HL-60 (cell line): Measurements from ENCODE around the gene MYCL.

ENCODE experiments used
- GABPA ChIP-seq: IDR thresholded peaks from 2 replicates; pipeline ENCODE4 v1.6.1; 2012; ENCODE audit warnings: low read depth
- POLR2AphosphoS5 ChIP-seq: IDR thresholded peaks from 2 replicates; pipeline ENCODE4 v1.6.1; 2012; ENCODE audit warnings: low read depth
- SPI1 ChIP-seq: IDR thresholded peaks from 2 replicates; pipeline ENCODE4 v1.6.1; 2012; ENCODE audit warnings: low read depth, mild to moderate bottlenecking, borderline replicate concordance
- TF ChIP-seq, protein P1 (sequence below): IDR thresholded peaks from one replicate; pipeline ENCODE4 v1.5.1; 2011; ENCODE audit warnings: low read length, control low read depth, inconsistent platforms; ENCODE audit not compliant: insufficient read depth
- TF ChIP-seq, protein P2 (sequence below): IDR thresholded peaks from 2 replicates; pipeline ENCODE4 v1.6.1; 2012; ENCODE audit warnings: low read depth; ENCODE audit not compliant: insufficient replicate concordance

DNA sequence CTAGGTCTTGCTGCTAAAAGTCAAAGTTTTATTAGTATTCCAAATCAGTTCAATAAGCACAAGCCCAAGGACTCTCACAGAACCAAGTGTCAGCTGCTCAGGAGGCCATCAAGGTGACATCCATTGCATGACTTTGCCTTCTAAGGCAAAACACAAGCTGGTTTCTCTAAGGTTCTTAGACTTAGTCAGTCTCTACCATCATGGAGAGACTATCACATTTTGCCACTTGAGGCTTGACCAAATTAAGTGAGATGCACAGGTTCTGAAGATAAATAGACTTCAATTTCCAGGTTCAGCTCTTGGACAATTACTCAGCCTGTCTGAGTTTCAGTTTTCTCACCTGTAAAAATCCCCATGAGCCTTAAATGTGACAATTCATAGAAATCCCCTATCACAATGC is 47.4 kb downstream of the MYCL start:
- TF ChIP-seq POLR2AphosphoS5 (no peak), SPI1 (no peak), GABPA (no peak)
- TF ChIP-seq, protein P1, sequence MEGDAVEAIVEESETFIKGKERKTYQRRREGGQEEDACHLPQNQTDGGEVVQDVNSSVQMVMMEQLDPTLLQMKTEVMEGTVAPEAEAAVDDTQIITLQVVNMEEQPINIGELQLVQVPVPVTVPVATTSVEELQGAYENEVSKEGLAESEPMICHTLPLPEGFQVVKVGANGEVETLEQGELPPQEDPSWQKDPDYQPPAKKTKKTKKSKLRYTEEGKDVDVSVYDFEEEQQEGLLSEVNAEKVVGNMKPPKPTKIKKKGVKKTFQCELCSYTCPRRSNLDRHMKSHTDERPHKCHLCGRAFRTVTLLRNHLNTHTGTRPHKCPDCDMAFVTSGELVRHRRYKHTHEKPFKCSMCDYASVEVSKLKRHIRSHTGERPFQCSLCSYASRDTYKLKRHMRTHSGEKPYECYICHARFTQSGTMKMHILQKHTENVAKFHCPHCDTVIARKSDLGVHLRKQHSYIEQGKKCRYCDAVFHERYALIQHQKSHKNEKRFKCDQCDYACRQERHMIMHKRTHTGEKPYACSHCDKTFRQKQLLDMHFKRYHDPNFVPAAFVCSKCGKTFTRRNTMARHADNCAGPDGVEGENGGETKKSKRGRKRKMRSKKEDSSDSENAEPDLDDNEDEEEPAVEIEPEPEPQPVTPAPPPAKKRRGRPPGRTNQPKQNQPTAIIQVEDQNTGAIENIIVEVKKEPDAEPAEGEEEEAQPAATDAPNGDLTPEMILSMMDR = no peak
- TF ChIP-seq, protein P2, sequence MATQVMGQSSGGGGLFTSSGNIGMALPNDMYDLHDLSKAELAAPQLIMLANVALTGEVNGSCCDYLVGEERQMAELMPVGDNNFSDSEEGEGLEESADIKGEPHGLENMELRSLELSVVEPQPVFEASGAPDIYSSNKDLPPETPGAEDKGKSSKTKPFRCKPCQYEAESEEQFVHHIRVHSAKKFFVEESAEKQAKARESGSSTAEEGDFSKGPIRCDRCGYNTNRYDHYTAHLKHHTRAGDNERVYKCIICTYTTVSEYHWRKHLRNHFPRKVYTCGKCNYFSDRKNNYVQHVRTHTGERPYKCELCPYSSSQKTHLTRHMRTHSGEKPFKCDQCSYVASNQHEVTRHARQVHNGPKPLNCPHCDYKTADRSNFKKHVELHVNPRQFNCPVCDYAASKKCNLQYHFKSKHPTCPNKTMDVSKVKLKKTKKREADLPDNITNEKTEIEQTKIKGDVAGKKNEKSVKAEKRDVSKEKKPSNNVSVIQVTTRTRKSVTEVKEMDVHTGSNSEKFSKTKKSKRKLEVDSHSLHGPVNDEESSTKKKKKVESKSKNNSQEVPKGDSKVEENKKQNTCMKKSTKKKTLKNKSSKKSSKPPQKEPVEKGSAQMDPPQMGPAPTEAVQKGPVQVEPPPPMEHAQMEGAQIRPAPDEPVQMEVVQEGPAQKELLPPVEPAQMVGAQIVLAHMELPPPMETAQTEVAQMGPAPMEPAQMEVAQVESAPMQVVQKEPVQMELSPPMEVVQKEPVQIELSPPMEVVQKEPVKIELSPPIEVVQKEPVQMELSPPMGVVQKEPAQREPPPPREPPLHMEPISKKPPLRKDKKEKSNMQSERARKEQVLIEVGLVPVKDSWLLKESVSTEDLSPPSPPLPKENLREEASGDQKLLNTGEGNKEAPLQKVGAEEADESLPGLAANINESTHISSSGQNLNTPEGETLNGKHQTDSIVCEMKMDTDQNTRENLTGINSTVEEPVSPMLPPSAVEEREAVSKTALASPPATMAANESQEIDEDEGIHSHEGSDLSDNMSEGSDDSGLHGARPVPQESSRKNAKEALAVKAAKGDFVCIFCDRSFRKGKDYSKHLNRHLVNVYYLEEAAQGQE = no peak
